Measurements from ENCODE around the gene RFC5.

- TF ChIP-seq CTCF (IDR thresholded peaks at IDR 0.05; ENCODE audit: insufficient read depth, low read length, poor library complexity, severe bottlenecking) (no peak), EZH2phosphoT487 (conservative IDR thresholded peaks at IDR 0.05; ENCODE audit: low read length) (no peak)
These were observed 48.1 kb downstream of the RFC5 start for GRCh38 chr12:118064608-118065007.
